Liver (tissue), 3 donors: ENCODE measurements around the gene ST7L.

Experiments used
- CTCF ChIP-seq: fragments of 150-350 bp; IDR thresholded peaks from 2 replicates; pipeline ENCODE4 v1.5.1; 2017; ENCODE audit warnings: improper control_type of control experiment, low read depth, low read length; ENCODE audit not compliant: missing input control
- FOXA1 ChIP-seq: IDR thresholded peaks from 2 replicates; pipeline ENCODE4 v1.6.1; 2016; ENCODE audit warnings: antibody characterized with exemption
- GABPA ChIP-seq, 2 donors: IDR thresholded peaks in 1 of 2; conservative IDR thresholded peaks in 1 of 2; 2 replicates each; pipeline ENCODE4 v1.6.1; 2016; ENCODE audit warnings: antibody characterized with exemption in 2 of 2, mild to moderate bottlenecking in 1 of 2, moderate library complexity in 1 of 2
- JUND ChIP-seq, 2 donors: IDR thresholded peaks; 2 replicates each; pipeline ENCODE4 v1.6.1; 2016; ENCODE audit warnings: antibody characterized with exemption in 2 of 2
- MAX ChIP-seq: IDR thresholded peaks from 2 replicates; pipeline ENCODE4 v1.6.1; 2016; ENCODE audit warnings: antibody characterized with exemption
- RAD21 ChIP-seq, 2 donors: IDR thresholded peaks; 2 replicates each; pipeline ENCODE4 v1.6.1; 2016; ENCODE audit warnings: antibody characterized with exemption in 2 of 2, mild to moderate bottlenecking in 2 of 2
- TAF1 ChIP-seq: conservative IDR thresholded peaks from 2 replicates; pipeline ENCODE4 v1.6.1; 2016; ENCODE audit warnings: antibody characterized with exemption, mild to moderate bottlenecking
- YY1 ChIP-seq: IDR thresholded peaks from 2 replicates; pipeline ENCODE4 v1.6.1; 2016; ENCODE audit warnings: antibody characterized with exemption, mild to moderate bottlenecking
- ZBTB33 ChIP-seq: IDR thresholded peaks from 2 replicates; pipeline ENCODE4 v1.6.1; 2016; ENCODE audit warnings: antibody characterized with exemption
- donor health status: healthy.
- donor health status: healthy.

GRCh38 chr1:112603012-112603411 is 15.9 kb downstream of the ST7L start:
- TF ChIP-seq CTCF (no peak), GABPA (IDR thresholded peaks at IDR 0.05 in 1 of 2, conservative IDR thresholded peaks at IDR 0.05 in 1 of 2) (no peak), RAD21 (IDR thresholded peaks at IDR 0.05) (no peak), YY1 (no peak), ZBTB33 (no peak), JUND (IDR thresholded peaks at IDR 0.05) (no peak), TAF1 (no peak), FOXA1 (no peak), MAX (no peak)
